Measurements from ENCODE around the gene COL28A1. TPM values are rescaled to one million over a fixed set of nuclear protein-coding genes. Genes with fewer than 3 reads are reported as not detected.

COL28A1 gene
- polyA plus RNA-seq, 3 donors, result not detected

DNA sequence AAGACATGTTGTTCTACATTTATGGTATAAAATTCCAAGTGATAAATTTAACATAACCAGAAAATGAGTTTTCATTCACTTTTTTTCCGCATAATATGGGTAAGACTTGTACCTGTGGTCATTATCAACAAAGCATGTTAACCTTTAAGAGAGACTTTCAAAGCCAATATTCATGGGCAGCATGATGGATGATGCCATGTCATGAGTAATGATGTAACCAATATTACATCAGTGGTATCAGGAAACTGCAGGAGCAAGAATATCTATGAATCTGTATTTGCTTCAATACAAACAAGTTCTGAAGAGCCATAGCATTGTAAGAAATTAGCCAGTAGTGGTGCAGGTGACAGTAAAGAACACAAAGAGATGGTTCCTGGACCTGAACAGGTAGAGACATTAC, 226.5 kb downstream of the COL28A1 start:
- H3K4me3 ChIP-seq (replicated peaks in 1 of 3; ENCODE audit: low read depth in 2 of 3, low read length in 3 of 3), result no peak overlapping the region
- no peak overlapping the region for H2AFZ ChIP-seq (ENCODE audit: insufficient read depth, low read depth, low read length, poor library complexity, severe bottlenecking)
- H3K27ac Mint-ChIP-seq, result no peak overlapping the region
- no peaks in the 10 kb centered on the region for H3K9me3 ChIP-seq (replicated peaks in 1 of 2; ENCODE audit: control insufficient read depth in 1 of 2, insufficient read depth in 1 of 2, low read length in 2 of 2)
- no CpG with 5 or more reads among the region's 1 CpG for WGBS (ENCODE audit: insufficient coverage)
- H3K9ac ChIP-seq (ENCODE audit: insufficient read depth, low read length, poor library complexity, severe bottlenecking), result no peak overlapping the region
- H3K9me3 Mint-ChIP-seq, result peaks cover 0 to 2% (median 0%) of the 10 kb centered on the region in 7 donors
- DNase-seq, result no peak
- H3K4me2 ChIP-seq (replicated peaks; ENCODE audit: extremely low read depth, low read length, poor library complexity, severe bottlenecking), result no peak overlapping the region
- no peak overlapping the region for H3K4me3 Mint-ChIP-seq
- no peaks in the 10 kb centered on the region for H3K36me3 Mint-ChIP-seq
- no peaks in the 10 kb centered on the region for H3K27me3 ChIP-seq (ENCODE audit: control insufficient read depth in 2 of 2, insufficient read depth in 2 of 2, low read length in 2 of 2)
- no peaks in the 10 kb centered on the region for H3K36me3 ChIP-seq (replicated peaks in 1 of 2; ENCODE audit: control insufficient read depth in 1 of 2, insufficient read depth in 2 of 2, low read length in 2 of 2)
- no peaks in the 10 kb centered on the region for H3K79me2 ChIP-seq (ENCODE audit: insufficient read depth, low read length)
- peaks cover 0 to 2% (median 0%) of the 10 kb centered on the region in 3 donors for H3K27me3 Mint-ChIP-seq (ENCODE audit: low read depth in 3 of 3)
- no peaks in the 10 kb centered on the region for H3K4me1 Mint-ChIP-seq
- no peak for TF ChIP-seq CTCF (IDR thresholded peaks at IDR 0.05)
- no peaks in the 10 kb centered on the region for H4K20me1 ChIP-seq (ENCODE audit: insufficient read depth, low read length)
- intact Hi-C loops (cut with micrococcal nuclease), result no loop called here
- H3K4me1 ChIP-seq (ENCODE audit: control insufficient read depth in 1 of 2, insufficient read depth in 2 of 2, low read length in 2 of 2), result no peaks in the 10 kb centered on the region
- H3K27ac ChIP-seq (ENCODE audit: low read depth in 1 of 2, low read length in 2 of 2), result no peak overlapping the region

Other genes starting within 250 kb of the COL28A1 start
- gene MIOS, start 31.0 kb upstream of the COL28A1 start, polyA plus RNA-seq, result 10 to 100 TPM; 18.3 to 32.6 (median 20.2) TPM
- 10 to 100 TPM in 2 of 3 donors, 1 to 10 TPM in 1; 6.2 to 22.7 (median 18.6) TPM for gene UMAD1, start 104.9 kb upstream of the COL28A1 start, polyA plus RNA-seq
- gene RPA3, start 182.7 kb upstream of the COL28A1 start, polyA plus RNA-seq, result 10 to 100 TPM in 2 of 3 donors, 1 to 10 TPM in 1; 6.2 to 50.5 (median 44.7) TPM